HepG2 (cell line): ENCODE results near the gene CD302. TPM values are rescaled to one million over a fixed set of nuclear protein-coding genes. Genes with fewer than 3 reads are reported as not detected.
A peak's percentile ranks its signal among the peaks of the same experiment; 100 is the strongest.

Source experiments
- ARID4A ChIP-seq: sonication (generic); formaldehyde crosslinking; IDR thresholded peaks from 2 replicates; pipeline ENCODE4 v1.5.0; 2020; ENCODE audit warnings: mild to moderate bottlenecking, missing genetic modification reagents, borderline replicate concordance
- ATF7 ChIP-seq, 2 experiments: fragments of 450-650 bp in 1 of 2; sonication (generic) in 1 of 2; formaldehyde crosslinking in 1 of 2; IDR thresholded peaks; 2 replicates each; pipeline versions ENCODE4 v1.4.0 to v1.6.1; 2016 to 2020; ENCODE audit warnings: antibody characterized with exemption in 1 of 2, mild to moderate bottlenecking in 1 of 2, missing genetic modification reagents in 1 of 2
- HOXA3 ChIP-seq: sonication (generic); formaldehyde crosslinking; IDR thresholded peaks from 2 replicates; pipeline ENCODE4 v1.5.0; 2020; ENCODE audit warnings: missing genetic modification reagents
- MED8 ChIP-seq: sonication (generic); formaldehyde crosslinking; IDR thresholded peaks from 2 replicates; pipeline ENCODE4 v1.8.1; 2023; ENCODE audit warnings: mild to moderate bottlenecking, missing genetic modification reagents; ENCODE audit not compliant: insufficient replicate concordance
- MTA1 ChIP-seq: sonication (generic); formaldehyde crosslinking; IDR thresholded peaks from 2 replicates; pipeline ENCODE4 v1.4.0; 2020; ENCODE audit warnings: missing genetic modification reagents, mild to moderate bottlenecking, borderline replicate concordance
- POLR2AphosphoS2 ChIP-seq: IDR thresholded peaks from 2 replicates; pipeline ENCODE4 v1.6.1; 2011; ENCODE audit warnings: low read depth, low read length, improper control_type of control experiment
- RBAK ChIP-seq: sonication (generic); formaldehyde crosslinking; IDR thresholded peaks from 2 replicates; pipeline ENCODE4 v1.5.1; 2020; ENCODE audit warnings: mild to moderate bottlenecking, missing genetic modification reagents
- ZNF281 ChIP-seq: sonication (generic); formaldehyde crosslinking; IDR thresholded peaks from 2 replicates; pipeline ENCODE4 v1.4.0; 2020; ENCODE audit warnings: missing genetic modification reagents, borderline replicate concordance
- ZNF431 ChIP-seq: sonication (generic); formaldehyde crosslinking; IDR thresholded peaks from 2 replicates; pipeline ENCODE4 v1.9.0; 2022; ENCODE audit warnings: missing genetic modification reagents, low read depth, mild to moderate bottlenecking, borderline replicate concordance
- ZNF501 ChIP-seq: sonication (generic); formaldehyde crosslinking; IDR thresholded peaks from 2 replicates; pipeline ENCODE4 v1.5.1; 2020; ENCODE audit warnings: mild to moderate bottlenecking, moderate library complexity, missing genetic modification reagents
- ZNF704 ChIP-seq: sonication (generic); formaldehyde crosslinking; IDR thresholded peaks from 2 replicates; pipeline ENCODE4 v1.8.1; 2023; ENCODE audit warnings: mild to moderate bottlenecking, inconsistent platforms, moderate library complexity, missing genetic modification reagents, borderline replicate concordance
- polyA plus RNA-seq, 8 experiments: library from polyadenylated mRNA; depleted of rRNA in 3 of 8; stranded (reverse) in 7 of 8; unstranded in 1 of 8; fragments of >200 nt; fragmentation: Illumina TruSeq in 4 of 8; extraction: Trizol in 4 of 8; gene quantifications; 2 replicates each; pipeline versions ENCODE4 v1.2.1 to v1.2.3, GENCODE V29; 2011 to 2016; ENCODE audit warnings: low read depth in 4 of 8, missing spikeins in 1 of 8, mixed read lengths in 1 of 8; ENCODE audit not compliant: insufficient read depth in 1 of 8
- total RNA-seq, 5 experiments: library from RNA; depleted of rRNA; stranded (reverse); fragments of >200 nt; fragmentation: Illumina TruSeq; extraction: Trizol; gene quantifications; 2 replicates each; pipeline ENCODE4 v1.2.3, GENCODE V29; 2016; ENCODE audit warnings: low read depth in 1 of 5
- TF ChIP-seq, protein P1 (sequence below), 2 experiments: sonication (generic) in 1 of 2; formaldehyde crosslinking in 1 of 2; IDR thresholded peaks; 2 replicates each; pipeline versions ENCODE4 v1.5.1 to v1.6.1; 2011 to 2020; ENCODE audit warnings: borderline replicate concordance in 1 of 2, low read depth in 1 of 2, low read length in 1 of 2, mild to moderate bottlenecking in 1 of 2, missing genetic modification reagents in 1 of 2, moderate library complexity in 1 of 2
- TF ChIP-seq, protein P2 (sequence below): IDR thresholded peaks from 2 replicates; pipeline ENCODE4 v1.6.1; 2012; ENCODE audit warnings: low read depth, low read length, improper control_type of control experiment
- TF ChIP-seq, protein P3 (sequence below): sonication (generic); formaldehyde crosslinking; conservative IDR thresholded peaks from 2 replicates; pipeline ENCODE4 v1.5.0; 2020; ENCODE audit warnings: missing genetic modification reagents

CD302 gene
- total and polyA plus RNA-seq, 2 of the 13 experiments (the other 11 are each of a cell fraction or from before 2014, with no cell fraction given) = 8.0 to 15.6 TPM

- TF ChIP-seq MTA1 (CRISPR knock-in tag) (no peak), ATF7 (IDR thresholded peaks at IDR 0.05) (no peak), ATF7 (CRISPR knock-in tag; IDR thresholded peaks at IDR 0.05) (no peak), HOXA3 (CRISPR knock-in tag) (no peak), POLR2AphosphoS2 (no peak), ARID4A (CRISPR knock-in tag) (no peak), ZNF501 (CRISPR knock-in tag) (no peak), MED8 (CRISPR knock-in tag) (no peak), ZNF704 (CRISPR knock-in tag) (no peak), RBAK (CRISPR knock-in tag) (no peak), ZNF281 (no peak), ZNF431 (CRISPR knock-in tag) (no peak)
- TF ChIP-seq, protein P1, sequence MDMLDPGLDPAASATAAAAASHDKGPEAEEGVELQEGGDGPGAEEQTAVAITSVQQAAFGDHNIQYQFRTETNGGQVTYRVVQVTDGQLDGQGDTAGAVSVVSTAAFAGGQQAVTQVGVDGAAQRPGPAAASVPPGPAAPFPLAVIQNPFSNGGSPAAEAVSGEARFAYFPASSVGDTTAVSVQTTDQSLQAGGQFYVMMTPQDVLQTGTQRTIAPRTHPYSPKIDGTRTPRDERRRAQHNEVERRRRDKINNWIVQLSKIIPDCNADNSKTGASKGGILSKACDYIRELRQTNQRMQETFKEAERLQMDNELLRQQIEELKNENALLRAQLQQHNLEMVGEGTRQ (IDR thresholded peaks at IDR 0.05; ENCODE audit: low read depth, low read length) = no peak
- TF ChIP-seq, protein P1 (CRISPR knock-in tag; IDR thresholded peaks at IDR 0.05; ENCODE audit: borderline replicate concordance) = no peak
- TF ChIP-seq, protein P2, sequence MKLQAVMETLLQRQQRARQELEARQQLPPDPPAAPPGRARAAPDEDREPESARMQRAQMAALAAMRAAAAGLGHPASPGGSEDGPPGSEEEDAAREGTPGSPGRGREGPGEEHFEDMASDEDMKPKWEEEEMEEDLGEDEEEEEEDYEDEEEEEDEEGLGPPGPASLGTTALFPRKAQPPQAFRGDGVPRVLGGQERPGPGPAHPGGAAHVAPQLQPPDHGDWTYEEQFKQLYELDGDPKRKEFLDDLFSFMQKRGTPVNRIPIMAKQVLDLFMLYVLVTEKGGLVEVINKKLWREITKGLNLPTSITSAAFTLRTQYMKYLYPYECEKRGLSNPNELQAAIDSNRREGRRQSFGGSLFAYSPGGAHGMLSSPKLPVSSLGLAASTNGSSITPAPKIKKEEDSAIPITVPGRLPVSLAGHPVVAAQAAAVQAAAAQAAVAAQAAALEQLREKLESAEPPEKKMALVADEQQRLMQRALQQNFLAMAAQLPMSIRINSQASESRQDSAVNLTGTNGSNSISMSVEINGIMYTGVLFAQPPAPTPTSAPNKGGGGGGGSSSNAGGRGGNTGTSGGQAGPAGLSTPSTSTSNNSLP = peak; percentile 69; the same call in 1 of the 2 replicates
- TF ChIP-seq, protein P3, sequence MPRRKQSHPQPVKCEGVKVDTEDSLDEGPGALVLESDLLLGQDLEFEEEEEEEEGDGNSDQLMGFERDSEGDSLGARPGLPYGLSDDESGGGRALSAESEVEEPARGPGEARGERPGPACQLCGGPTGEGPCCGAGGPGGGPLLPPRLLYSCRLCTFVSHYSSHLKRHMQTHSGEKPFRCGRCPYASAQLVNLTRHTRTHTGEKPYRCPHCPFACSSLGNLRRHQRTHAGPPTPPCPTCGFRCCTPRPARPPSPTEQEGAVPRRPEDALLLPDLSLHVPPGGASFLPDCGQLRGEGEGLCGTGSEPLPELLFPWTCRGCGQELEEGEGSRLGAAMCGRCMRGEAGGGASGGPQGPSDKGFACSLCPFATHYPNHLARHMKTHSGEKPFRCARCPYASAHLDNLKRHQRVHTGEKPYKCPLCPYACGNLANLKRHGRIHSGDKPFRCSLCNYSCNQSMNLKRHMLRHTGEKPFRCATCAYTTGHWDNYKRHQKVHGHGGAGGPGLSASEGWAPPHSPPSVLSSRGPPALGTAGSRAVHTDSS (CRISPR knock-in tag) = no peak
These were observed 343 bp upstream of the CD302 start (continued) for GRCh38 chr2:159798376-159798725.
